ENCODE results near the gene ATP6V0D1. TPM values are rescaled to one million over a fixed set of nuclear protein-coding genes. Genes with fewer than 3 reads are reported as not detected.
A peak's percentile ranks its signal among the peaks of the same experiment; 100 is the strongest.

ATP6V0D1 gene
- total and polyA plus RNA-seq, 10 donors = 37.3 to 133 (median 105) TPM

GRCh38 chr16:67461600-67462278 is 19.2 kb downstream of the ATP6V0D1 start:
- Histone ChIP-seq H3K36me3 (peaks cover 0 to 75% (median 5%) of the 10 kb centered on the region in 6 donors), H3K9me3 (no peaks in the 10 kb centered on the region), H3K27me3 (replicated peaks in 1 of 7) (no peaks in the 10 kb centered on the region), H3K27ac (peak overlapping the region in 1 of 8 donors; percentile 85), H3K4me3 (no peak overlapping the region), H3K4me1 (peaks cover 53 to 100% (median 93%) of the 10 kb centered on the region in 6 donors)
- TF ChIP-seq CTCF (IDR thresholded peaks at IDR 0.05 in 8 of 11, conservative IDR thresholded peaks at IDR 0.05 in 3 of 11) = no peak
- no peak for TF ChIP-seq POLR2AphosphoS5 (IDR thresholded peaks at IDR 0.05)
- TF ChIP-seq POLR2A (IDR thresholded peaks at IDR 0.05) = no peak
- intact Hi-C loops (cut with DNase I; ENCODE audit: low total_unique reads) = loop anchor here (5.0 kb wide), 1 partner anchor 34 kb away; no protein-coding TSS in a partner anchor
- DNase-seq = no peak
- WGBS, 5 donors = 62 to 91% (median 80%) methylated on average over 3 to 8 of the region's 8 CpGs

- WGBS, 5 donors = 91 to 100% (median 94%) methylated on average over 1 to 2 of the region's 2 CpGs
- intact Hi-C loops (cut with DNase I; ENCODE audit: low total_unique reads) = loop anchor here (5.0 kb wide), 1 partner anchor 34 kb away; no protein-coding TSS in a partner anchor
- Histone ChIP-seq H3K27ac (peak overlapping the region in 2 of 8 donors; percentile 85), H3K36me3 (peaks cover 0 to 83% (median 5%) of the 10 kb centered on the region in 6 donors), H3K27me3 (replicated peaks in 1 of 7) (no peaks in the 10 kb centered on the region), H3K4me3 (no peak overlapping the region), H3K4me1 (peaks cover 56 to 100% (median 94%) of the 10 kb centered on the region in 6 donors), H3K9me3 (no peaks in the 10 kb centered on the region)
- TF ChIP-seq POLR2A (IDR thresholded peaks at IDR 0.05) (no peak), CTCF (IDR thresholded peaks at IDR 0.05 in 8 of 11, conservative IDR thresholded peaks at IDR 0.05 in 3 of 11) (no peak), POLR2AphosphoS5 (IDR thresholded peaks at IDR 0.05) (no peak)
- DNase-seq = no peak
Measured at GRCh38 chr16:67460961-67461360, 20.0 kb downstream of the ATP6V0D1 start.

GRCh38 chr16:67460168-67460567 is 20.8 kb downstream of the ATP6V0D1 start:
- Histone ChIP-seq H3K4me3 (no peak overlapping the region), H3K36me3 (peaks cover 0 to 86% (median 5%) of the 10 kb centered on the region in 6 donors), H3K9me3 (no peaks in the 10 kb centered on the region), H3K4me1 (peaks cover 48 to 100% (median 90%) of the 10 kb centered on the region in 6 donors), H3K27ac (peak overlapping the region in 7 of 8 donors; percentile 69 to 85 (median 83)), H3K27me3 (replicated peaks in 1 of 7) (no peaks in the 10 kb centered on the region)
- TF ChIP-seq POLR2AphosphoS5 (IDR thresholded peaks at IDR 0.05) (no peak), POLR2A (IDR thresholded peaks at IDR 0.05) (no peak), CTCF (IDR thresholded peaks at IDR 0.05 in 8 of 11, conservative IDR thresholded peaks at IDR 0.05 in 3 of 11) (no peak)
- WGBS, 5 donors = 75 to 87% (median 85%) methylated on average over 5 of the region's 5 CpGs
- DNase-seq = no peak
- intact Hi-C loops (cut with DNase I; ENCODE audit: low total_unique reads) = loop anchor here (5.0 kb wide), 1 partner anchor 33 kb away; no protein-coding TSS in a partner anchor

- peak overlapping the region; percentile 69 to 85 (median 82) for H3K27ac ChIP-seq
- H3K27me3 ChIP-seq (replicated peaks in 1 of 7) = no peaks in the 10 kb centered on the region
- H3K4me1 ChIP-seq = peaks cover 47 to 100% (median 88%) of the 10 kb centered on the region in 6 donors
- DNase-seq = no peak
- WGBS, 5 donors = 52 to 73% (median 62%) methylated on average over 3 of the region's 3 CpGs
- TF ChIP-seq POLR2AphosphoS5 (IDR thresholded peaks at IDR 0.05) = peak in 1 of 3 donors; percentile 45
- no peak for TF ChIP-seq CTCF (IDR thresholded peaks at IDR 0.05 in 8 of 11, conservative IDR thresholded peaks at IDR 0.05 in 3 of 11)
- H3K9me3 ChIP-seq = no peaks in the 10 kb centered on the region
- intact Hi-C loops (cut with DNase I; ENCODE audit: low total_unique reads) = loop anchor here (5.0 kb wide), 1 partner anchor 33 kb away; no protein-coding TSS in a partner anchor
- H3K4me3 ChIP-seq = no peak overlapping the region
- H3K36me3 ChIP-seq = peaks cover 0 to 90% (median 5%) of the 10 kb centered on the region in 6 donors
Measured at GRCh38 chr16:67459861-67460150, 21.2 kb downstream of the ATP6V0D1 start.
